Measurements from ENCODE around the gene PDZD11.

Gene PDZD11

GRCh38 chrX:70313503-70313902 is 23.8 kb upstream of the PDZD11 start:
- Histone ChIP-seq H3K27me3 (ENCODE audit: insufficient read depth, poor library complexity, severe bottlenecking) (no peaks in the 10 kb centered on the region), H3K4me3 (replicated peaks; ENCODE audit: insufficient read depth, low read length) (no peak overlapping the region), H3K27ac (replicated peaks) (no peak overlapping the region)
- no peak for DNase-seq (ENCODE audit: low read depth in 1 of 2, low spot score in 1 of 2)
- TF ChIP-seq SPI1 (IDR thresholded peaks at IDR 0.05; ENCODE audit: borderline replicate concordance, low read depth) (no peak), REST (IDR thresholded peaks at IDR 0.05; ENCODE audit: insufficient replicate concordance, low read depth) (no peak), CTCF (IDR thresholded peaks at IDR 0.05; ENCODE audit: insufficient read depth, low read length) (no peak), POLR2AphosphoS5 (IDR thresholded peaks at IDR 0.05; ENCODE audit: low read depth) (no peak), GABPA (IDR thresholded peaks at IDR 0.05; ENCODE audit: low read depth) (no peak)

GRCh38 chrX:70301716-70302115 is 12.0 kb upstream of the PDZD11 start:
- Histone ChIP-seq H3K4me3 (replicated peaks; ENCODE audit: insufficient read depth, low read length) (no peak overlapping the region), H3K27ac (replicated peaks) (no peak overlapping the region), H3K27me3 (ENCODE audit: insufficient read depth, poor library complexity, severe bottlenecking) (no peaks in the 10 kb centered on the region)
- TF ChIP-seq POLR2AphosphoS5 (IDR thresholded peaks at IDR 0.05; ENCODE audit: low read depth) (no peak), REST (IDR thresholded peaks at IDR 0.05; ENCODE audit: insufficient replicate concordance, low read depth) (no peak), CTCF (IDR thresholded peaks at IDR 0.05; ENCODE audit: insufficient read depth, low read length) (no peak), SPI1 (IDR thresholded peaks at IDR 0.05; ENCODE audit: borderline replicate concordance, low read depth) (no peak), GABPA (IDR thresholded peaks at IDR 0.05; ENCODE audit: low read depth) (no peak)
- no peak for DNase-seq (ENCODE audit: low read depth in 1 of 2, low spot score in 1 of 2)

- TF ChIP-seq GABPA (IDR thresholded peaks at IDR 0.05; ENCODE audit: low read depth), result no peak
- no peak for TF ChIP-seq SPI1 (IDR thresholded peaks at IDR 0.05; ENCODE audit: borderline replicate concordance, low read depth)
- no peak for TF ChIP-seq CTCF (IDR thresholded peaks at IDR 0.05; ENCODE audit: insufficient read depth, low read length)
- TF ChIP-seq REST (IDR thresholded peaks at IDR 0.05; ENCODE audit: insufficient replicate concordance, low read depth), result no peak
- TF ChIP-seq POLR2AphosphoS5 (IDR thresholded peaks at IDR 0.05; ENCODE audit: low read depth), result no peak
- DNase-seq (ENCODE audit: low read depth in 1 of 2, low spot score in 1 of 2), result no peak
- H3K27ac ChIP-seq (replicated peaks), result no peak overlapping the region
- no peak overlapping the region for H3K4me3 ChIP-seq (replicated peaks; ENCODE audit: insufficient read depth, low read length)
- H3K27me3 ChIP-seq (ENCODE audit: insufficient read depth, poor library complexity, severe bottlenecking), result no peaks in the 10 kb centered on the region
These were observed 3.9 kb upstream of the PDZD11 start for GRCh38 chrX:70293621-70294020.

All from HL-60 (cell line).